Lower lobe of right lung (tissue), 2 donors: ENCODE data around the gene LRCH1. TPM values are rescaled to one million over a fixed set of nuclear protein-coding genes. Genes with fewer than 3 reads are reported as not detected.

Source experiments
- ATAC-seq, 2 donors: fragments of 200-7000 bp; cut with Tn5 transposase; one replicate each; pipeline ENCODE4 v1.9.1; 2020 to 2022; ENCODE audit warnings: mild to moderate bottlenecking in 2 of 2, moderate library complexity in 2 of 2
- DNase-seq: peaks from one replicate; pipeline ENCODE4 v3.0.0-alpha.2; 2020
- H3K27ac ChIP-seq: fragments of 200-600 bp; one replicate; pipeline ENCODE4 v1.8.0; 2022
- H3K27me3 ChIP-seq: fragments of 200-600 bp; one replicate; pipeline ENCODE4 v1.8.0; 2022; ENCODE audit warnings: low read depth
- H3K36me3 ChIP-seq: fragments of 200-600 bp; one replicate; pipeline ENCODE4 v1.8.0; 2022; ENCODE audit warnings: mild to moderate bottlenecking
- H3K4me1 ChIP-seq: fragments of 200-600 bp; one replicate; pipeline ENCODE4 v1.8.0; 2022
- H3K4me3 ChIP-seq: fragments of 200-600 bp; one replicate; pipeline ENCODE4 v1.8.0; 2022; ENCODE audit warnings: mild to moderate bottlenecking
- H3K9me3 ChIP-seq: fragments of 200-600 bp; one replicate; pipeline ENCODE4 v1.8.0; 2022
- intact Hi-C: fragments of 100-400 bp; cut with DNase I; formaldehyde crosslinking; loops from one replicate; pipeline ENCODE4 v1.11.0; 2022
- long read RNA-seq: library from polyadenylated mRNA; unstranded; transcript quantifications from one replicate; pipeline ENCODE4 v2.0.0, GENCODE V29; 2021
- total RNA-seq: library from RNA; stranded (reverse); fragmentation: NEBNext Ultra II Directional; extraction: Animal tissue kit (Norgen Biotek cat#: 25700); gene quantifications from one replicate; pipeline ENCODE4 v1.2.1, GENCODE V29; 2021
- TF ChIP-seq, protein P1 (sequence below): fragments of 200-600 bp; IDR thresholded peaks from one replicate; pipeline ENCODE4 v1.8.0; 2022; ENCODE audit warnings: antibody characterized with exemption, mild to moderate bottlenecking
- donor health status: DM: no; HTN: yes; CAD: no; lungs with severe emphysema.

The LRCH1 gene, protein sequence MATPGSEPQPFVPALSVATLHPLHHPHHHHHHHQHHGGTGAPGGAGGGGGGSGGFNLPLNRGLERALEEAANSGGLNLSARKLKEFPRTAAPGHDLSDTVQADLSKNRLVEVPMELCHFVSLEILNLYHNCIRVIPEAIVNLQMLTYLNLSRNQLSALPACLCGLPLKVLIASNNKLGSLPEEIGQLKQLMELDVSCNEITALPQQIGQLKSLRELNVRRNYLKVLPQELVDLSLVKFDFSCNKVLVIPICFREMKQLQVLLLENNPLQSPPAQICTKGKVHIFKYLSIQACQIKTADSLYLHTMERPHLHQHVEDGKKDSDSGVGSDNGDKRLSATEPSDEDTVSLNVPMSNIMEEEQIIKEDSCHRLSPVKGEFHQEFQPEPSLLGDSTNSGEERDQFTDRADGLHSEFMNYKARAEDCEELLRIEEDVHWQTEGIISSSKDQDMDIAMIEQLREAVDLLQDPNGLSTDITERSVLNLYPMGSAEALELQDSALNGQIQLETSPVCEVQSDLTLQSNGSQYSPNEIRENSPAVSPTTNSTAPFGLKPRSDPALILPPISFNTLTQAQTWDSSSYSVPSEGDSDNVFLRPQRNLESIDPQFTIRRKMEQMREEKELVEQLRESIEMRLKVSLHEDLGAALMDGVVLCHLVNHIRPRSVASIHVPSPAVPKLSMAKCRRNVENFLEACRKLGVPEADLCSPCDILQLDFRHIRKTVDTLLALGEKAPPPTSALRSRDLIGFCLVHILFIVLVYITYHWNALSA
- total RNA-seq, result 25.9 TPM
- long read RNA-seq, full-length matches to known transcripts, result 14 of 35 reads
- long read RNA-seq, partial matches to known transcripts, result 12 of 35 reads
- long read RNA-seq, other reads (novel, unspliced or antisense), result 9 of 35 reads

DNA sequence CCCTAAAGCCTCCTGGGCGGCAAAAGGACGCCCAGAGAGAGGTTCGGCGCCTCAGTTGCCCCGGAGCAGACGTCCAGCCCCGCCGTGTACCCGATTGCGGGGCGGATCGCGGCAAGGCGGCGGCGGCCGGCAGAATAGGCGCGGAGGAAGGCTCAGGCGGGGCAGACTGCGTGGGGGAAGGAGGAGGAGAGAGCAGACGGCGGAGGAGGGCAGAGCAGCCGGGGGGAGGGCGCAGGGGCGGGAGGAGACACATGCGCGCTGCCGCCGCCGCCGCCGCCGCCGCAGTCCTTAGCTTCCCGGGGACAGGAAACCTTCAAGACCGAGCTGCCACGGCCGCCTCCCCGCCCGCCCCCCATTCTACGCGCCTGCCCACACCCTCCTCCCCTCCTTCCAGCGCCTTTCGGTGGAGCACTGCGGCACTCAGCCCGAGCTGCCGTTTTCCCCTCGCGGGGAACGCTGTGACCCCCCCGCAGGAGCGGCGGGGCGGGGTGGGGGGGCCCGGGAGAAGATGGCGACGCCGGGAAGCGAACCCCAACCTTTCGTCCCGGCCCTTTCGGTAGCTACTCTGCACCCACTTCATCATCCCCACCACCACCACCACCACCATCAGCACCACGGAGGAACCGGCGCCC, at the start of gene LRCH1:
LRCH1 (plus strand) TSS at position 282 of the 632 bp plus-strand sequence; CDS start at position 509, 227 bp downstream.
- Histone ChIP-seq H3K27ac (peak within 1 kb of the TSS; percentile 87), H3K36me3 (no peaks in the 10 kb centered on the region), H3K4me3 (peak within 1 kb of the TSS; percentile 97), H3K4me1 (peaks cover 27% of the 10 kb centered on the region), H3K9me3 (no peaks in the 10 kb centered on the region), H3K27me3 (no peaks in the 10 kb centered on the region)
- TF ChIP-seq, protein P1, sequence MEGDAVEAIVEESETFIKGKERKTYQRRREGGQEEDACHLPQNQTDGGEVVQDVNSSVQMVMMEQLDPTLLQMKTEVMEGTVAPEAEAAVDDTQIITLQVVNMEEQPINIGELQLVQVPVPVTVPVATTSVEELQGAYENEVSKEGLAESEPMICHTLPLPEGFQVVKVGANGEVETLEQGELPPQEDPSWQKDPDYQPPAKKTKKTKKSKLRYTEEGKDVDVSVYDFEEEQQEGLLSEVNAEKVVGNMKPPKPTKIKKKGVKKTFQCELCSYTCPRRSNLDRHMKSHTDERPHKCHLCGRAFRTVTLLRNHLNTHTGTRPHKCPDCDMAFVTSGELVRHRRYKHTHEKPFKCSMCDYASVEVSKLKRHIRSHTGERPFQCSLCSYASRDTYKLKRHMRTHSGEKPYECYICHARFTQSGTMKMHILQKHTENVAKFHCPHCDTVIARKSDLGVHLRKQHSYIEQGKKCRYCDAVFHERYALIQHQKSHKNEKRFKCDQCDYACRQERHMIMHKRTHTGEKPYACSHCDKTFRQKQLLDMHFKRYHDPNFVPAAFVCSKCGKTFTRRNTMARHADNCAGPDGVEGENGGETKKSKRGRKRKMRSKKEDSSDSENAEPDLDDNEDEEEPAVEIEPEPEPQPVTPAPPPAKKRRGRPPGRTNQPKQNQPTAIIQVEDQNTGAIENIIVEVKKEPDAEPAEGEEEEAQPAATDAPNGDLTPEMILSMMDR, result no peak
- ATAC-seq (peak; percentile 94 to 96), DNase-seq (peak; percentile 93)
- intact Hi-C loops, result loop anchor here (5.0 kb wide), 1 partner anchor 164 kb away; no protein-coding TSS in a partner anchor

DNA sequence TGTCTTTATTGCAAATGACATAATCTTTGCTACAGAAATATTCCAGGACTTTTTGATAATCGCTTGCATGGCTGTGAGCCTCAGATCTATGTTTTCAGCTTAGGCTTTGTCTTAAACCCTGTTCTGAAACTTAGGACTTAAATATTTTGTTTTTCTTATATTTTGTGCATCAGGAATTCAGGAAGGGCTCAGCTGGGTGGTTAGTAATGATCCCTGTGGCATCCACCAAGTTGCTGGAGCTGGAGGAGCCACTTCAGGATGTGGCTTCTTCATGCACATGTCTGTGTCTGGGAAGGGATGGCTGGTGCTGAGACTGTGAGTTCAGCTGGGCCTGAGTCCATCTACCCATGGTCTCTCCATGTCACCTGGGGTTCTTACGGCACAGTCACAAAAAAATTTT, 48.9 kb upstream of the LRCH1 start:
- Histone ChIP-seq H3K36me3 (no peaks in the 10 kb centered on the region), H3K4me3 (no peak overlapping the region), H3K27me3 (no peaks in the 10 kb centered on the region), H3K4me1 (no peaks in the 10 kb centered on the region), H3K27ac (no peak overlapping the region), H3K9me3 (no peaks in the 10 kb centered on the region)
- DNase-seq, result no peak
- TF ChIP-seq, protein P1, result no peak
- no peak for ATAC-seq
- intact Hi-C loops, result no loop called here

DNA sequence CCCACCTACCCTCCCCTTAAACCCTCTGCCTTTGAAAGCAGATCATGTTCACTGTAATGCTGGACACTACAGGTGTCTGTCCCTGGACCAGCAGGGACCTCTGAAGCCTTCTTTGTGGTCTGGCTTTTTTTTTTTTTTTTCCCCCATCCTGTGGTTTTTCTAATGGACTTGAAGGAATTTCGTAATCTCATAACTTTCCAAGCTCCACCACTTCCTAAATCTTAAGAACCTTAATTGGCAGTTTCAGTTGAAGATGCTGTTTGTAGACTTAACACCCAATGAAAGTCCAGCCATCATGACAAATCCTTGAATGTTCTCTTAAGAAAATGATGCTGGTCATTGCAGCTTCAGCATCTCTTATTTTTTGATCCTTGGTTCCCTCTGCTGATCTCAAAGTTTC, 45.0 kb upstream of the LRCH1 start:
- Histone ChIP-seq H3K36me3 (no peaks in the 10 kb centered on the region), H3K27ac (no peak overlapping the region), H3K4me1 (no peaks in the 10 kb centered on the region), H3K27me3 (no peaks in the 10 kb centered on the region), H3K4me3 (no peak overlapping the region), H3K9me3 (no peaks in the 10 kb centered on the region)
- intact Hi-C loops, result no loop called here
- ATAC-seq (no peak), DNase-seq (no peak)
- TF ChIP-seq, protein P1, result no peak

DNA sequence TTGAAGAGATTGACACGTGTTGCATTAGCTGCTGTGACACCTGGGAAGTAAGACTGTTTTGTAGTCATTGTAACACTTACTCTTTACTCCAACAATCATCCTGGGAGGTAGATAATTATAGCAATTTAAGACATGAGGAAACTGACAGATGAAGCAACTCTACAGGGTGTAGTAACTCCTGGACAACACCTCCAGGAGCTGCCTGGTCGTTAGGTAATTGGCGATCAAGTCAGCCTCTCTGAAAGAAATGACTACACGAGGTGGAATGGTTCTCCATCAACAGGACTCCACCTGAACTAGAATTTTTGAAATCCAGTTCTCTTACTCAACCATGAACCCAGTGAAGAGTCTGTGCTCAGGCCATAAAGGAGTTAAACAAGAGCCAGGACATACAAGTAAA, 43.0 kb upstream of the LRCH1 start:
- no peak for DNase-seq
- no peaks in the 10 kb centered on the region for H3K36me3 ChIP-seq
- intact Hi-C loops, result no loop called here
- no peak overlapping the region for H3K4me3 ChIP-seq
- TF ChIP-seq, protein P1, result no peak
- no peak overlapping the region for H3K27ac ChIP-seq
- no peak for ATAC-seq
- H3K27me3 ChIP-seq, result no peaks in the 10 kb centered on the region
- no peaks in the 10 kb centered on the region for H3K9me3 ChIP-seq
- no peaks in the 10 kb centered on the region for H3K4me1 ChIP-seq

DNA sequence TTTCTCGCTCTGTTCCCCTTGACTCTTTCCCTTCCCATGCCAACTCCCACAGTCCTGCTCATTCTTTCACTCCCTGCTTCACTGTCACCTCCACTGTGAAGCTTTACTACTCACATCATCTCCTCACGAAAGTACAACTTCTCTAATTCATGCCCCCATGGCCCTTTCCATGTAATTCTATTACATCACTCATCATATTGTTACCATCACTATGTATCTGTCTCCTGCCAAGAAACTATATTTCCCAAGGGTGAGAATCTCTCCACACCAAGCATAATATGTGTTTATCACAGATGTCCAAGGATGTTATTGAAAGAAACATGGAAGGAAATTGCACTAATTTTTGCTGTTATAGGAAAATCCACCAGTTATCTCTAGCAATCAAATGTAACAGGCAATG, 37.2 kb upstream of the LRCH1 start:
- ATAC-seq (no peak), DNase-seq (no peak)
- no peak overlapping the region for H3K27ac ChIP-seq
- H3K36me3 ChIP-seq, result no peaks in the 10 kb centered on the region
- no peak overlapping the region for H3K4me3 ChIP-seq
- no peaks in the 10 kb centered on the region for H3K9me3 ChIP-seq
- intact Hi-C loops, result no loop called here
- TF ChIP-seq, protein P1, result no peak
- H3K4me1 ChIP-seq, result peaks cover 4% of the 10 kb centered on the region
- H3K27me3 ChIP-seq, result no peaks in the 10 kb centered on the region
